OCI-LY7 (cell line): ENCODE data around the gene ACP7. TPM values are rescaled to one million over a fixed set of nuclear protein-coding genes. Genes with fewer than 3 reads are reported as not detected.

ENCODE experiments used
- BruUV-seq: library from RNA; stranded (reverse); fragments of 400-500 nt; replicated peaks from 2 replicates; lab custom pipeline; 2021; lab: Mats Ljungman, UMichigan
- CTCF ChIA-PET: fragments of 300-600 bp; sonication (Branson Sonifier 250); formaldehyde crosslinking; loops from one replicate; lab custom pipeline; 2022; ENCODE audit warnings: antibody characterized with exemption; ENCODE audit not compliant: unreplicated experiment; lab: Charles Lee
- POLR2A ChIA-PET: fragments of 300-600 bp; sonication (Branson Sonifier 250); formaldehyde crosslinking; loops from one replicate; lab custom pipeline; 2022; ENCODE audit warnings: antibody characterized with exemption; lab: Charles Lee
- DNase-seq: peaks from one replicate; pipeline ENCODE4 v3.0.0-alpha.2; 2015; ENCODE audit warnings: low spot score
- H2AFZ ChIP-seq: fragments of 200-600 bp; sonication (generic), shearing (Covaris generic); 2 replicates; pipeline ENCODE4 v1.6.1; 2014; ENCODE audit warnings: mild to moderate bottlenecking, antibody characterized with exemption, low read length, moderate library complexity
- H3K27ac ChIP-seq: fragments of 200-600 bp; sonication (generic); 2 replicates; pipeline ENCODE4 v1.5.1; 2014; ENCODE audit warnings: mixed run types, low read depth, mild to moderate bottlenecking, moderate library complexity, low read length, inconsistent platforms; ENCODE audit not compliant: poor library complexity, severe bottlenecking
- H3K36me3 ChIP-seq: fragments of 200-600 bp; sonication (generic); 2 replicates; pipeline ENCODE4 v1.6.1; 2014; ENCODE audit warnings: mild to moderate bottlenecking, antibody characterized with exemption, low read length, moderate library complexity, mixed read lengths; ENCODE audit not compliant: insufficient read depth
- H3K4me1 ChIP-seq: fragments of 200-600 bp; sonication (generic); 2 replicates; pipeline ENCODE4 v1.5.1; 2014; ENCODE audit warnings: mild to moderate bottlenecking, low read length; ENCODE audit not compliant: insufficient read depth, poor library complexity, severe bottlenecking
- H3K4me2 ChIP-seq: fragments of 200-600 bp; sonication (generic); 2 replicates; pipeline ENCODE4 v1.6.1; 2014; ENCODE audit warnings: mild to moderate bottlenecking, low read length
- H3K4me3 ChIP-seq: fragments of 200-600 bp; sonication (generic); 2 replicates; pipeline ENCODE4 v1.5.1; 2014; ENCODE audit warnings: mild to moderate bottlenecking, low read depth, low read length; ENCODE audit not compliant: poor library complexity, severe bottlenecking
- H3K79me2 ChIP-seq: fragments of 200-600 bp; sonication (generic); 2 replicates; pipeline ENCODE4 v1.6.1; 2016; ENCODE audit warnings: low read depth, mild to moderate bottlenecking, low read length, moderate library complexity, mixed read lengths; ENCODE audit not compliant: insufficient read depth
- H3K9me2 ChIP-seq: fragments of 200-600 bp; sonication (generic); 2 replicates; pipeline ENCODE4 v1.6.1; 2016; ENCODE audit warnings: mild to moderate bottlenecking, low read length, mixed read lengths; ENCODE audit not compliant: insufficient read depth
- H3K9me3 ChIP-seq: fragments of 200-600 bp; sonication (generic); 2 replicates; pipeline ENCODE4 v1.6.1; 2014; ENCODE audit warnings: mild to moderate bottlenecking, mixed run types, low read length, mixed read lengths
- H4K20me1 ChIP-seq: fragments of 200-600 bp; sonication (generic); 2 replicates; pipeline ENCODE4 v1.6.1; 2014; ENCODE audit warnings: mild to moderate bottlenecking, antibody characterized with exemption, low read length, moderate library complexity, mixed read lengths; ENCODE audit not compliant: insufficient read depth
- EZH2phosphoT487 ChIP-seq: fragments of 200-600 bp; sonication (generic); IDR thresholded peaks from 2 replicates; pipeline ENCODE4 v1.6.1; 2018; ENCODE audit warnings: low read depth, borderline replicate concordance, mild to moderate bottlenecking, mixed run types, antibody characterized with exemption, low read length, moderate library complexity, mixed read lengths
- intact Hi-C: fragments of 100-400 bp; cut with micrococcal nuclease; formaldehyde crosslinking; loops from one replicate; pipeline ENCODE4 v1.10.0; 2022; ENCODE audit not compliant: unreplicated experiment
- total RNA-seq, 2 experiments: library from RNA; depleted of rRNA in 1 of 2; stranded (reverse); fragments of >200 nt in 1 of 2; shearing (Covaris generic) in 1 of 2; gene quantifications; 2 replicates each; pipeline ENCODE4 v1.2.3, GENCODE V29; 2014 to 2022
- TF ChIP-seq, protein P1 (sequence below): fragments of 200-600 bp; sonication (generic); conservative IDR thresholded peaks from 2 replicates; pipeline ENCODE4 v1.5.1; 2014; ENCODE audit warnings: mild to moderate bottlenecking, antibody characterized with exemption, low read length, moderate library complexity, mixed read lengths

ACP7 gene
- total RNA-seq, 2 experiments from 2014 or later = not detected

DNA sequence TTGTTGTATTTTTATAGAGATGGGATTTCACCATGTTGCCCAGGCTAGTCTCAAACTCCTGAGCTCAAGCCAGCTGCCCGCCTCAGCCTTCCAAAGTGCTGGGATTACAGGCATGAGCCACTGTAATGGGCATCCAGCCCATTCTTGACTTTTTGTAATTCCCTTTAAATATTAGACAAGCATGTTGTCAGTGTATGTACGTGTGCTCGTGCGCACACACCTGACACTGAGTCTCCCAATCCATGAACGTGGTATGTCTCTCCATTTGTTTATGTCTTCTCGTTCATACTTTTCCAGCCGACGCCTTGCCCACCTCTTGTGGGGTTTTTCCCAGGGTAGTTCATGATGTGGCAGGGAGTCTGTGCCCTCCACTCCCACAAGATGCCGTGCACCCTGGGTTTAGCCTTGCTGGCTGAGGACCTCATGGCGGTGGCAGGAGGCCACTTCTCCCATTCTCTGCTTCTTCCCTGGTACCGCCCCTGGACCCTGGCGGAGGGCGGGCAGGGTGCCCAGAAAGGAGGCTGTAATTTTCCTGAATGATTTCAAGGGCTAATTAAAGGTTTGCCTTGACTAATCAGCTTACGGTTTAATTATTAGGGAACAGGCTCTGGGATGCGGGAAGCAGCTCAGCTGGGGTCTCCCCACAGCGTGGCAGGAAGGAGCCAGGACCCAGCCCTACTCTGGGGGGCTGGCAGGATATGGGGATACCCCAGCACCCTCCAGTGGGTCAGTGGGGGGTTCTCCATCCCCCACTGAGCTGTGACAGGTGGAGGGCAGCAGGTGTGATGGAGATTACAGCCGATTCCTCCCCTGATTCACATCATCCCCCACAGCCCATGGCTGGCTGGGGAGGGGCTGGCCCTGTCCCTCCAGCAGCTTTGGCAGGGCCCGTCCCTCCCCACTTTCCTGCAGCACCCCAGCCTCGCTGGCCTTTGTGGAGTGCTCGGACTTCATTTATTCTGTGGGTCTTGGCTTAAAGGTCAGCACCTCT, 54.3 kb downstream of the ACP7 start:
- Histone ChIP-seq H3K9me2 (no peaks in the 10 kb centered on the region), H3K27ac (no peak overlapping the region), H2AFZ (no peak overlapping the region), H3K4me3 (no peak overlapping the region), H3K9me3 (no peaks in the 10 kb centered on the region), H3K4me1 (no peaks in the 10 kb centered on the region), H3K4me2 (no peak overlapping the region), H3K36me3 (no peaks in the 10 kb centered on the region), H4K20me1 (0 out of 2 replicates have a peak, but pooled peaks cover 10% of the 10 kb centered on the region), H3K79me2 (no peaks in the 10 kb centered on the region)
- TF ChIP-seq EZH2phosphoT487 = no peak
- TF ChIP-seq, protein P1, sequence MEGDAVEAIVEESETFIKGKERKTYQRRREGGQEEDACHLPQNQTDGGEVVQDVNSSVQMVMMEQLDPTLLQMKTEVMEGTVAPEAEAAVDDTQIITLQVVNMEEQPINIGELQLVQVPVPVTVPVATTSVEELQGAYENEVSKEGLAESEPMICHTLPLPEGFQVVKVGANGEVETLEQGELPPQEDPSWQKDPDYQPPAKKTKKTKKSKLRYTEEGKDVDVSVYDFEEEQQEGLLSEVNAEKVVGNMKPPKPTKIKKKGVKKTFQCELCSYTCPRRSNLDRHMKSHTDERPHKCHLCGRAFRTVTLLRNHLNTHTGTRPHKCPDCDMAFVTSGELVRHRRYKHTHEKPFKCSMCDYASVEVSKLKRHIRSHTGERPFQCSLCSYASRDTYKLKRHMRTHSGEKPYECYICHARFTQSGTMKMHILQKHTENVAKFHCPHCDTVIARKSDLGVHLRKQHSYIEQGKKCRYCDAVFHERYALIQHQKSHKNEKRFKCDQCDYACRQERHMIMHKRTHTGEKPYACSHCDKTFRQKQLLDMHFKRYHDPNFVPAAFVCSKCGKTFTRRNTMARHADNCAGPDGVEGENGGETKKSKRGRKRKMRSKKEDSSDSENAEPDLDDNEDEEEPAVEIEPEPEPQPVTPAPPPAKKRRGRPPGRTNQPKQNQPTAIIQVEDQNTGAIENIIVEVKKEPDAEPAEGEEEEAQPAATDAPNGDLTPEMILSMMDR = no peak
- POLR2A ChIA-PET = no interaction called here
- intact Hi-C loops = no loop called here
- no peak for DNase-seq
- no TSS peak for BruUV-seq
- CTCF ChIA-PET = no interaction called here

DNA sequence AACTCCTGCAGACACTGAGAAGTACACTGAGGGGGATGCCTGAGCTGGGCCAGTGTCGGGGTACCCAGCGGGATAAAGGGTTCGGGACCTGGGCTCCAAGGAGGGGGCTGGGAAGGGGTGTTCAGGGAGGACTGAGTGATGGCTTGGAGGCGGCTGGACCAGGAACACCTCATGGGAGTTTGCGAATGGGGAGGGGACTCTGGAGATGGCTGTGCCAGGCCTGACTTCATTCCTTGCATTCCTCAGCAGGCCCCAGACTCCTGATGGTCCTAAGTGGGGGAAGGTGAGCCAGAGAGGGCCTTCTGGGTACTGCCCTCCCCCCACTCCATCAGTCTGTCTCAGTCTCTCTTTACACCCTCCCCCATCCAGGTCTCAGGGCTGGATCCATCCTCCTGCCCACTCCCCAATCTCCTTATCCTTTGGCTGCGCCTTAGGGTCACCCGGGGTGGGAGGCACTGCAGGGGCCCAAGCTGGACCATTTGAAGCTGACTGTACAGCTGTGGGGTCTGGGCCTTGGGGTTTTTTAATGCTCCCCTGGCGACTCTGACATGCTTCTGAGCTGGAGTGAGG, 55.2 kb downstream of the ACP7 start:
- Histone ChIP-seq H3K4me3 (no peak overlapping the region), H3K79me2 (no peaks in the 10 kb centered on the region), H3K27ac (no peak overlapping the region), H3K36me3 (no peaks in the 10 kb centered on the region), H4K20me1 (0 out of 2 replicates have a peak, but pooled peaks cover 10% of the 10 kb centered on the region), H3K4me1 (no peaks in the 10 kb centered on the region), H3K9me3 (no peaks in the 10 kb centered on the region), H2AFZ (no peak overlapping the region), H3K4me2 (no peak overlapping the region), H3K9me2 (no peaks in the 10 kb centered on the region)
- BruUV-seq = no TSS peak
- no peak for DNase-seq
- intact Hi-C loops = no loop called here
- TF ChIP-seq EZH2phosphoT487 = no peak
- ChIA-PET POLR2A (interaction anchor here (0.6 kb wide), 1 partner anchor 1514 kb away, joined by 3 read pairs; no protein-coding TSS in a partner anchor), CTCF (no interaction called here)

DNA sequence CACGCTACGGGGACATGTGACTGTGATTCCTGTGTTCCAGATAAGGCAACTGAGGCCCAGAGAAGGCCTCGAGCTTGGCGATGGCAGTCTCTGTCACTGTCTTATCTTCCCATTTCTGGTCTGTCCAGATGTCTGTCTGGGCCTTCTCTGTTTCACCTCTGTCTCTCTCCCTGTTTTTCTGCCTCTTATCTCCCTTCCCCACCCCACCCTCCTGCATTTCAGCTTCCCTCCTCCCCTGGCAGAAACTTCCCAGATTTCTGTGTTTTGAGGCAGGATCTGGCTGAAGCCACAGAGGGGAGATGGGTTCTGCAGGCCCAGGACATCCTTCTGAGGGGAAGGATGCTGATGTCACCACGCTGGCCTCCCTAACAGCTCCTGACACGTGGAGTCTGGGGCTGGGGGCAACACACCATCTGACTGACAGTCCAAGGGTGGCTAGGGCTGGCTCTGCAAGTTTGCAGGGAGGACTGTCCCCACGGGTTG, 55.8 kb downstream of the ACP7 start:
- no peak for TF ChIP-seq EZH2phosphoT487
- TF ChIP-seq, protein P1 = no peak
- Histone ChIP-seq H3K4me1 (no peaks in the 10 kb centered on the region), H3K9me3 (no peaks in the 10 kb centered on the region), H3K4me2 (no peak overlapping the region), H3K4me3 (no peak overlapping the region), H2AFZ (no peak overlapping the region), H3K27ac (no peak overlapping the region), H3K79me2 (no peaks in the 10 kb centered on the region), H4K20me1 (0 out of 2 replicates have a peak, but pooled peaks cover 10% of the 10 kb centered on the region), H3K9me2 (no peaks in the 10 kb centered on the region), H3K36me3 (no peaks in the 10 kb centered on the region)
- POLR2A ChIA-PET = interaction anchor here (0.6 kb wide), 1 partner anchor 1515 kb away, joined by 3 read pairs; no protein-coding TSS in a partner anchor
- intact Hi-C loops = no loop called here
- DNase-seq = no peak
- CTCF ChIA-PET = interaction anchor here (0.6 kb wide), 1 partner anchor 20 kb away, joined by 10 read pairs; no protein-coding TSS in a partner anchor
- no TSS peak for BruUV-seq
